SK-N-DZ (cell line): ENCODE measurements around the gene GALNT18.
"Not testable (repeated sequence)": the region's sequence is repeated elsewhere in the genome, so short reads cannot be mapped to it uniquely, and the experiment has no call there.

Experiments used
- DNase-seq: peaks from one replicate; pipeline ENCODE4 v3.0.0-alpha.2; 2015; ENCODE audit warnings: low spot score

Gene GALNT18

GRCh38 chr11:11463405-11463804 lies 158.4 kb downstream of the GALNT18 start:
- DNase-seq = peak; percentile 54

- DNase-seq = no peak
Measured at GRCh38 chr11:11461473-11461872, 160.3 kb downstream of the GALNT18 start.

- no peak for DNase-seq
Measured at GRCh38 chr11:11459578-11459977, 162.2 kb downstream of the GALNT18 start.

- DNase-seq = no peak
Measured at GRCh38 chr11:11458485-11458884, 163.3 kb downstream of the GALNT18 start.

GRCh38 chr11:11458001-11458400 lies 163.8 kb downstream of the GALNT18 start:
- DNase-seq = no peak

- DNase-seq = no peak
Measured at GRCh38 chr11:11456866-11457265, 164.9 kb downstream of the GALNT18 start.

GRCh38 chr11:11454671-11455223 lies 167.1 kb downstream of the GALNT18 start:
- DNase-seq = no peak

- DNase-seq = no peak
Measured at GRCh38 chr11:11451501-11452005, 170.3 kb downstream of the GALNT18 start.

GRCh38 chr11:11450744-11451362 lies 171.0 kb downstream of the GALNT18 start:
- no peak for DNase-seq

- no peak for DNase-seq
Measured at GRCh38 chr11:11449327-11449726, 172.5 kb downstream of the GALNT18 start.

GRCh38 chr11:11448626-11449025 lies 173.2 kb downstream of the GALNT18 start:
- no peak for DNase-seq

- not testable (repeated sequence) for DNase-seq
Measured at GRCh38 chr11:11447601-11448000, 174.2 kb downstream of the GALNT18 start.

GRCh38 chr11:11446967-11447366 lies 174.8 kb downstream of the GALNT18 start:
- DNase-seq = no peak

- DNase-seq = no peak
Measured at GRCh38 chr11:11446564-11446963, 175.2 kb downstream of the GALNT18 start.

- no peak for DNase-seq
Measured at GRCh38 chr11:11445441-11446185, 176.2 kb downstream of the GALNT18 start.

GRCh38 chr11:11444804-11445131 lies 177.0 kb downstream of the GALNT18 start:
- DNase-seq = no peak

- no peak for DNase-seq
Measured at GRCh38 chr11:11444027-11444803, 177.6 kb downstream of the GALNT18 start.

- no peak for DNase-seq
Measured at GRCh38 chr11:11442791-11443190, 179.0 kb downstream of the GALNT18 start.

GRCh38 chr11:11441516-11441915 lies 180.3 kb downstream of the GALNT18 start:
- DNase-seq = no peak

- no peak for DNase-seq
Measured at GRCh38 chr11:11441091-11441490, 180.7 kb downstream of the GALNT18 start.

- no peak for DNase-seq
Measured at GRCh38 chr11:11440144-11440543, 181.7 kb downstream of the GALNT18 start.

- DNase-seq = no peak
Measured at GRCh38 chr11:11439591-11439990, 182.2 kb downstream of the GALNT18 start.
